Measurements from ENCODE around the gene REEP1. TPM values are rescaled to one million over a fixed set of nuclear protein-coding genes. Genes with fewer than 3 reads are reported as not detected.

REEP1 gene
- 10 to 100 TPM in 1 of 4 donors, 1 to 10 TPM in 3; 1.7 to 12.0 (median 3.6) TPM for total RNA-seq

- H3K9me3 ChIP-seq, result peaks cover 0 to 6% (median 3%) of the 10 kb centered on the region in 4 donors
- TF ChIP-seq POLR2A (IDR thresholded peaks at IDR 0.05) (no peak), CTCF (IDR thresholded peaks at IDR 0.05) (no peak)
- no peaks in the 10 kb centered on the region for H3K36me3 ChIP-seq
- H3K27me3 ChIP-seq, result peaks cover 0 to 9% of the 10 kb centered on the region in 2 donors
- peaks cover 0 to 18% (median 9%) of the 10 kb centered on the region in 4 donors for H3K4me1 ChIP-seq
- peak in 1 of 3 donors; percentile 59 for DNase-seq
- H3K4me3 ChIP-seq, result peak within 1 kb of the TSS; percentile 30 to 69 (median 56)
- peak within 1 kb of the TSS in 1 of 4 donors; percentile 50 for H3K27ac ChIP-seq
These were observed at the start of gene REEP1 for GRCh38 chr2:86337244-86337835. Gene REEP1 (minus strand): TSS chr2:86337626. CDS start chr2:86337510, 116 bp downstream.

- no peaks in the 10 kb centered on the region for H3K4me1 ChIP-seq
- no peak for TF ChIP-seq POLR2A (IDR thresholded peaks at IDR 0.05)
- TF ChIP-seq CTCF (IDR thresholded peaks at IDR 0.05), result no peak
- no peaks in the 10 kb centered on the region for H3K36me3 ChIP-seq
- no peak overlapping the region for H3K27ac ChIP-seq
- no peak for DNase-seq
- H3K4me3 ChIP-seq, result no peak overlapping the region
- no peaks in the 10 kb centered on the region for H3K9me3 ChIP-seq
- no peaks in the 10 kb centered on the region for H3K27me3 ChIP-seq
These were observed 46.4 kb upstream of the REEP1 start for GRCh38 chr2:86383844-86384243.

GRCh38 chr2:86382698-86383097 is 45.3 kb upstream of the REEP1 start:
- no peak overlapping the region for H3K27ac ChIP-seq
- H3K4me3 ChIP-seq, result no peak overlapping the region
- H3K9me3 ChIP-seq, result no peaks in the 10 kb centered on the region
- H3K36me3 ChIP-seq, result no peaks in the 10 kb centered on the region
- TF ChIP-seq CTCF (IDR thresholded peaks at IDR 0.05) (no peak), POLR2A (IDR thresholded peaks at IDR 0.05) (no peak)
- no peaks in the 10 kb centered on the region for H3K27me3 ChIP-seq
- DNase-seq, result no peak
- H3K4me1 ChIP-seq, result no peaks in the 10 kb centered on the region

GRCh38 chr2:86382108-86382507 is 44.7 kb upstream of the REEP1 start:
- no peaks in the 10 kb centered on the region for H3K9me3 ChIP-seq
- no peak for DNase-seq
- no peaks in the 10 kb centered on the region for H3K36me3 ChIP-seq
- TF ChIP-seq CTCF (IDR thresholded peaks at IDR 0.05), result no peak
- TF ChIP-seq POLR2A (IDR thresholded peaks at IDR 0.05), result no peak
- no peak overlapping the region for H3K27ac ChIP-seq
- H3K27me3 ChIP-seq, result no peaks in the 10 kb centered on the region
- H3K4me1 ChIP-seq, result no peaks in the 10 kb centered on the region
- H3K4me3 ChIP-seq, result no peak overlapping the region

GRCh38 chr2:86378469-86378868 is 41.0 kb upstream of the REEP1 start:
- no peak overlapping the region for H3K4me3 ChIP-seq
- H3K4me1 ChIP-seq, result no peaks in the 10 kb centered on the region
- no peaks in the 10 kb centered on the region for H3K27me3 ChIP-seq
- H3K27ac ChIP-seq, result no peak overlapping the region
- no peak for TF ChIP-seq POLR2A (IDR thresholded peaks at IDR 0.05)
- no peak for TF ChIP-seq CTCF (IDR thresholded peaks at IDR 0.05)
- H3K36me3 ChIP-seq, result no peaks in the 10 kb centered on the region
- DNase-seq, result no peak
- H3K9me3 ChIP-seq, result no peaks in the 10 kb centered on the region

Measured in Peyer's patch (tissue), 4 donors.